ENCODE measurements around the gene SHANK1. TPM values are rescaled to one million over a fixed set of nuclear protein-coding genes. Genes with fewer than 3 reads are reported as not detected.

The SHANK1 gene
- polyA plus RNA-seq, 1 donor = 38.7 TPM

- peak; percentile 73 for DNase-seq
Observed at GRCh38 chr19:50679177-50680125, 40.2 kb downstream of the SHANK1 start.

GRCh38 chr19:50678323-50678722, 41.3 kb downstream of the SHANK1 start:
- no peak for DNase-seq

- DNase-seq = no peak
Observed at GRCh38 chr19:50677636-50678035, 42.0 kb downstream of the SHANK1 start.

- DNase-seq = no peak
Observed at GRCh38 chr19:50676625-50677197, 42.9 kb downstream of the SHANK1 start.

GRCh38 chr19:50673118-50673517, 46.5 kb downstream of the SHANK1 start:
- DNase-seq = no peak

GRCh38 chr19:50670102-50670380, 49.6 kb downstream of the SHANK1 start:
- DNase-seq = no peak

- no peak for DNase-seq
Observed at GRCh38 chr19:50669302-50670101, 50.1 kb downstream of the SHANK1 start.

GRCh38 chr19:50668879-50669278, 50.7 kb downstream of the SHANK1 start:
- DNase-seq = no peak

- DNase-seq = no peak
Observed at GRCh38 chr19:50668416-50668815, 51.2 kb downstream of the SHANK1 start.

GRCh38 chr19:50667759-50668231, 51.8 kb downstream of the SHANK1 start:
- no peak for DNase-seq

- no peak for DNase-seq
Observed at GRCh38 chr19:50667177-50667758, 52.3 kb downstream of the SHANK1 start.

- DNase-seq = no peak
Observed at GRCh38 chr19:50666346-50667176, 53.0 kb downstream of the SHANK1 start.

- DNase-seq = no peak
Observed at GRCh38 chr19:50664204-50664603, 55.4 kb downstream of the SHANK1 start.

GRCh38 chr19:50663482-50663790, 56.2 kb downstream of the SHANK1 start:
- no peak for DNase-seq

GRCh38 chr19:50662651-50663481, 56.7 kb downstream of the SHANK1 start:
- DNase-seq = no peak

GRCh38 chr19:50661766-50662650, 57.6 kb downstream of the SHANK1 start:
- DNase-seq = no peak

- DNase-seq = no peak
Observed at GRCh38 chr19:50661023-50661422, 58.6 kb downstream of the SHANK1 start.

GRCh38 chr19:50660088-50660366, 59.6 kb downstream of the SHANK1 start:
- DNase-seq = no peak

GRCh38 chr19:50659318-50660087, 60.1 kb downstream of the SHANK1 start:
- no peak for DNase-seq

All from hindlimb muscle (tissue), 1 donor.